Activated T-cell treated with anti-CD3 and anti-CD28 coated beads for 4 hours (primary cell): ENCODE measurements around the gene CAMSAP3.
"Not testable (repeated sequence)": the region's sequence is repeated elsewhere in the genome, so short reads cannot be mapped to it uniquely, and the experiment has no call there.

Source experiments
- DNase-seq: peaks from one replicate; pipeline ENCODE4 v3.0.0-alpha.2; 2020

The CAMSAP3 gene

GRCh38 chr19:7595466-7596133 lies at the start of gene CAMSAP3:
TSS of gene CAMSAP3 (plus strand) at chr19:7595863. CDS start at chr19:7596003, 140 bp downstream.
- peak; percentile 14 for DNase-seq

- DNase-seq, result no peak
These were observed 49.8 kb upstream of the CAMSAP3 start for GRCh38 chr19:7545904-7546303.

GRCh38 chr19:7547159-7547558 lies 48.5 kb upstream of the CAMSAP3 start:
- no peak for DNase-seq

- no peak for DNase-seq
These were observed 46.1 kb upstream of the CAMSAP3 start for GRCh38 chr19:7549429-7550148.

- DNase-seq, result no peak
These were observed 45.4 kb upstream of the CAMSAP3 start for GRCh38 chr19:7550169-7550770.

- DNase-seq, result no peak
These were observed 44.5 kb upstream of the CAMSAP3 start for GRCh38 chr19:7550987-7551761.

GRCh38 chr19:7552781-7553180 lies 42.9 kb upstream of the CAMSAP3 start:
- no peak for DNase-seq

- no peak for DNase-seq
These were observed 41.1 kb upstream of the CAMSAP3 start for GRCh38 chr19:7554565-7554964.

- DNase-seq, result no peak
These were observed 40.4 kb upstream of the CAMSAP3 start for GRCh38 chr19:7554990-7555864.

- DNase-seq, result no peak
These were observed 38.9 kb upstream of the CAMSAP3 start for GRCh38 chr19:7556696-7557315.

GRCh38 chr19:7558667-7559066 lies 37.0 kb upstream of the CAMSAP3 start:
- DNase-seq, result no peak

- no peak for DNase-seq
These were observed 36.6 kb upstream of the CAMSAP3 start for GRCh38 chr19:7559102-7559501.

GRCh38 chr19:7560255-7560654 lies 35.4 kb upstream of the CAMSAP3 start:
- DNase-seq, result no peak

GRCh38 chr19:7561325-7561724 lies 34.3 kb upstream of the CAMSAP3 start:
- no peak for DNase-seq

GRCh38 chr19:7562646-7563393 lies 32.8 kb upstream of the CAMSAP3 start:
- no peak for DNase-seq

GRCh38 chr19:7564866-7565265 lies 30.8 kb upstream of the CAMSAP3 start:
- DNase-seq, result no peak

- no peak for DNase-seq
These were observed 30.3 kb upstream of the CAMSAP3 start for GRCh38 chr19:7565332-7565731.

- no peak for DNase-seq
These were observed 24.9 kb upstream of the CAMSAP3 start for GRCh38 chr19:7570761-7571160.

- no peak for DNase-seq
These were observed 20.1 kb upstream of the CAMSAP3 start for GRCh38 chr19:7575434-7576040.

GRCh38 chr19:7577422-7577821 lies 18.2 kb upstream of the CAMSAP3 start:
- not testable (repeated sequence) for DNase-seq

- no peak for DNase-seq
These were observed 17.5 kb upstream of the CAMSAP3 start for GRCh38 chr19:7578127-7578526.
